ENCODE data around the gene RSPH1. TPM values are rescaled to one million over a fixed set of nuclear protein-coding genes. Genes with fewer than 3 reads are reported as not detected.

RSPH1 gene
- total RNA-seq, 2 donors from 2014 or later, result not detected

- TF ChIP-seq, protein P1, sequence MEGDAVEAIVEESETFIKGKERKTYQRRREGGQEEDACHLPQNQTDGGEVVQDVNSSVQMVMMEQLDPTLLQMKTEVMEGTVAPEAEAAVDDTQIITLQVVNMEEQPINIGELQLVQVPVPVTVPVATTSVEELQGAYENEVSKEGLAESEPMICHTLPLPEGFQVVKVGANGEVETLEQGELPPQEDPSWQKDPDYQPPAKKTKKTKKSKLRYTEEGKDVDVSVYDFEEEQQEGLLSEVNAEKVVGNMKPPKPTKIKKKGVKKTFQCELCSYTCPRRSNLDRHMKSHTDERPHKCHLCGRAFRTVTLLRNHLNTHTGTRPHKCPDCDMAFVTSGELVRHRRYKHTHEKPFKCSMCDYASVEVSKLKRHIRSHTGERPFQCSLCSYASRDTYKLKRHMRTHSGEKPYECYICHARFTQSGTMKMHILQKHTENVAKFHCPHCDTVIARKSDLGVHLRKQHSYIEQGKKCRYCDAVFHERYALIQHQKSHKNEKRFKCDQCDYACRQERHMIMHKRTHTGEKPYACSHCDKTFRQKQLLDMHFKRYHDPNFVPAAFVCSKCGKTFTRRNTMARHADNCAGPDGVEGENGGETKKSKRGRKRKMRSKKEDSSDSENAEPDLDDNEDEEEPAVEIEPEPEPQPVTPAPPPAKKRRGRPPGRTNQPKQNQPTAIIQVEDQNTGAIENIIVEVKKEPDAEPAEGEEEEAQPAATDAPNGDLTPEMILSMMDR (IDR thresholded peaks at IDR 0.05), result no peak
- Histone ChIP-seq H3K4me1 (peaks cover 0 to 12% of the 10 kb centered on the region in 2 donors), H3K9me3 (no peaks in the 10 kb centered on the region), H3K4me3 (peak overlapping the region; percentile 54 to 67), H3K27me3 (no peaks in the 10 kb centered on the region), H3K27ac (peak overlapping the region in 1 of 2 donors; percentile 48), H3K36me3 (no peaks in the 10 kb centered on the region)
- no peak for DNase-seq (ENCODE audit: low spot score)
Observed at GRCh38 chr21:42495765-42496119, 282 bp downstream of the RSPH1 start.

DNA sequence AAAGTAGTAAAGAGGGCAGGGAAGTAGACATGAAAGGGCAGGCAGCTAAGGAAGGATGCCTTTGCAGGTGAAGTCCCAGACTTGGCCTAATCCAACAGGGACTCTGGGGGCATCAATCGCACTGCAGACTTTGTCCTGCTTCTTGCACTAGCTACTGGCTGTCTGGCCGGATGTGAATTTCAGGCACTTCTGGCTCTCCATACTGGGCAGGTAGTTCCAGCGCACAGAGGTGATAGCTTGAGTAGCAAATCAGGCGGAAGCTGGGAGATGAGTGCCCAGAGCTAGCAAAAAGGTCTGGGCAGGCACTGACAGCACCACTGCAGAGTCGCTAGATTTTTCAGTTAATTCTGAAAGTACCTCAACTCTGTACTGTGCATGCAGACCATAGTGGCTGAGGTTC is 997 bp downstream of the RSPH1 start:
- peaks cover 0 to 12% of the 10 kb centered on the region in 2 donors for H3K4me1 ChIP-seq
- TF ChIP-seq, protein P1 (IDR thresholded peaks at IDR 0.05), result no peak
- H3K9me3 ChIP-seq, result no peaks in the 10 kb centered on the region
- no peak overlapping the region for H3K4me3 ChIP-seq
- no peak overlapping the region for H3K27ac ChIP-seq
- no peaks in the 10 kb centered on the region for H3K36me3 ChIP-seq
- no peaks in the 10 kb centered on the region for H3K27me3 ChIP-seq
- DNase-seq (ENCODE audit: low spot score), result no peak

- H3K9me3 ChIP-seq, result no peaks in the 10 kb centered on the region
- no peaks in the 10 kb centered on the region for H3K27me3 ChIP-seq
- no peak overlapping the region for H3K27ac ChIP-seq
- no peak overlapping the region for H3K4me3 ChIP-seq
- H3K4me1 ChIP-seq, result peaks cover 0 to 12% of the 10 kb centered on the region in 2 donors
- DNase-seq (ENCODE audit: low spot score), result peak; percentile 23
- TF ChIP-seq, protein P1 (IDR thresholded peaks at IDR 0.05), result no peak
- H3K36me3 ChIP-seq, result no peaks in the 10 kb centered on the region
Observed at GRCh38 chr21:42493109-42494060, 2.6 kb downstream of the RSPH1 start.

- Histone ChIP-seq H3K36me3 (no peaks in the 10 kb centered on the region), H3K4me1 (peaks cover 0 to 12% of the 10 kb centered on the region in 2 donors), H3K4me3 (no peak overlapping the region), H3K27ac (no peak overlapping the region), H3K27me3 (no peaks in the 10 kb centered on the region), H3K9me3 (no peaks in the 10 kb centered on the region)
- TF ChIP-seq, protein P1 (IDR thresholded peaks at IDR 0.05), result no peak
- DNase-seq (ENCODE audit: low spot score), result no peak
Observed at GRCh38 chr21:42492201-42492600, 3.8 kb downstream of the RSPH1 start.

- DNase-seq (ENCODE audit: low spot score), result no peak
- Histone ChIP-seq H3K36me3 (no peaks in the 10 kb centered on the region), H3K4me1 (peaks cover 0 to 6% of the 10 kb centered on the region in 2 donors), H3K9me3 (no peaks in the 10 kb centered on the region), H3K4me3 (no peak overlapping the region), H3K27ac (no peak overlapping the region), H3K27me3 (no peaks in the 10 kb centered on the region)
- TF ChIP-seq, protein P1 (IDR thresholded peaks at IDR 0.05), result no peak
Observed at GRCh38 chr21:42491328-42491727, 4.7 kb downstream of the RSPH1 start.
